GM18867 (cell line): ENCODE measurements around the gene TOR1A.
A peak's percentile ranks its signal among the peaks of the same experiment; 100 is the strongest.

Experiments
- ATAC-seq: cut with Tn5 transposase; IDR thresholded peaks from one replicate; pipeline ENCODE4 v1.9.1; 2021; ENCODE audit warnings: mild to moderate bottlenecking, moderate library complexity; ENCODE audit not compliant: unreplicated experiment

The TOR1A gene

DNA sequence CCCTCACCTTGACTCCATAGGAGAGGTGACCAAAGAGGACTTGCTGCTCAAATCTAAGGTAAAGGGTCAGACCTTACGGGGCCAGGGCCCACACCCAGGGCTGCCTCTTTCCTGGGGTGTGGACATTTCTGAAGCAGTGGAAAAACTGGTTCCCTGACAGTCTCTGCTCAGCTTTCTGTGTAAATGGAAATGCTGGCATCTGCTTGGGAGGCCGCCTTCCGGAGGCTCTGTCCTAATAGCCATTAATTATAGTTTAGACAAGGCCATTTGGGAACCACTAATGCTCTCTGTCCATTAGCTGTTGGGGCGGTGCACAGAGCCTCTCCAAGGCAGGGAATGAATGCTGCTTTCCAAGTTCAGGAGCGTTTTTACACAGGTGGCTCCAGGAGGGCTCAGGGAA, 28.6 kb upstream of the TOR1A start:
- no peak for ATAC-seq

DNA sequence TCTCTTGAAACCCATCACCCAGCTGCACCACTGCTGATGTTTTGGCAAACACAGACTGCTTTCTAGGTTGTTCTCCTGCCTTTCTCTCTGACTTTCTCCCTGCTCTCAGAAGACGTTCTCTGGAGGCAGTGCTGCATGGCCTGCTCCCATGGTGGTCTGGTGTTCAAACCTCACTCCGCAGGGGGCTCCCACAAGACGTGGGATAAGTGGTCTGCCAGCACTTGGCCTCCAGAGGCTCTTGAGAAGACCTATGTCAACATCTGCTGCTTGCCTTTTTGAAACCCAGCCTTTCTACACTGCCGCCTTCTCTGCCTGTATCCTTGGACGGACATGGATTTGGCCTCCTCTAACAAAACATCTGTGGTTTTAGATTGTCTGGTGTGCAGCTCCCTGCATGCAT, 27.9 kb upstream of the TOR1A start:
- ATAC-seq: no peak

DNA sequence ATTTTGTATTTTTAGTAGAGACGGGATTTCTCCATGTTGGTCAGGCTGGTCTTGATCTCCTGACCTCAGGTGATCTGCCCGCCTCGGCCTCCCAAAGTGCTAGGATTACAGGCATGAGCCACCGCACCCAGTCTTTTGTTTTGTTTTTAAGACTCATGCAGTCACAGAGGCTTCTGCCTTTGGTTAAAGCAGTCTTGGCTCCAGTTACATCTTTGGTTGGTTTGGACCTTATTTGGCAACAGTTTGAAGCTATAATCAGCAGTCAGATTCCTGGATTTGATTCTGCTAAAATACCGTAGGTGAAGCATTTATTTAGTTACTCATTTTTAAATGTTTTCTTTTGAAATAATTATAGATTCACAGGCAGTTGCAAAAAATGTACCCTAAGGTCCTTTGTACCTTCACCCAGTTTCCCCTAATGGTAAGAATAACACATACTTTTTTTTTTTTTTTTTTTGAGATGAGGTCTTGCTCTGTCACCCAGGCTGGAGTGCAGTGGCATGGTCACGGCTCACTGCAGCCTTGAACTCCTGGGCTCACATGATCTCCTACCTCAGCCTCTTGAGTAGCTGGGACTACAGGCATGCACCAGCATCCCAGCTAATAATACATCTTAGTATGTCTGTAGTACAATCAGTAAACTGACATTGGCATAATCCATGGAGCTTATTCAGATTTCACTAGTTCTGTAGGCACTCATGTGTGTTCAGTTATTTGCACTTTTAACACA, 27.1 kb upstream of the TOR1A start:
- ATAC-seq: no peak

DNA sequence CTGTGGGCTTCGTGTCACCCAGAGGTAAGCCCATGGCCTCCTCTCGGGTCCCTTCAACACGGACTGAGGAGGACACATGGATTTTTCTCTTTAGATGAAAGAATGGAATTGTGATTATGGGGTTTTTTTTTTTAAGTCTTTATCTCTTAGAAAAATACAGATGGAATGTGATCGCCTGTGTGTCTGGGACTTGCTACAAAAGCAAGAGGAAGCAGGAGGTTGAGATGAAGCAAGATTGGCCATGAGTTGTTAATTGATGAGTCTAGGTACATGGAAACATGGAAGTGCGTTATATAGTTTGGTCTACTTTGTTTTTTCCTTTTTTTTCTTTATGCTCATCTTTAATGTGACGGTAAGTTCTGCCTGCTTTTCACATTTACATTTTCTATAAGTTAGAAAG, 26.0 kb upstream of the TOR1A start:
- ATAC-seq: no peak

DNA sequence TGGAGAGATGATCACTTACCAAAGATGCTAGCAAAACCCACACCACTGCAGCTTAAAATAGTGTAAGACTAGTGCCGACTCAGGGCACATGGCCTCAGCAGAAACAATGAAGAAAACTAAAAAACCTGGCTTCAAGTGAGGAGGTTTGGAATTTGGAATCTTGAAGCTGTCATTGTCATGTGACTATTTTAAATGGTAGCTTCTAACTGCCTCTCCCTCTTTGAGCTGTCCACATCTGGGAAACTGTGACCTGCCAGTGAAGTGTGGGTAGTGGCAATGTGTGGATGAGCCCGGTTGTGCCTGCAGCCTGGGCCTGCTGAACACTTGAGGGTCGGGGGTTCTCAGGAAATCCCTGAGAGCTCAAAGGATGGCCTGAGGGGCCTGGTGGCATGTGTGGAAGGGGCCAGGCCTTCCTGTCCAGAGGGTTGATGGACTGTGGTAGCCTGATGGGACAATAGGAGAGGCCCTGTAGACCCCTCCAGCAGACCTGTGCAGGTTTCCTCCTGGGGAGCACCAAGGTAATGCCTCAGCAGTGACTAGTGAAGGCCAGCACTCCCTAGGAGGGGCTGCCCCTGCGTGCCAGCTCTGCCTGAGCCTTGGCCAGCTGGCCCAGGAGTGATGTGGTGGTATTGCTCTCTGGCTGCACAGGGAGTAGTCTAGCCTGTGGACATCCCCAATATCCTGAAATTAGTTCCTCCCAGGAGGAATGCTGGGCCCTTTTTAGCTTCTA, 24.9 kb upstream of the TOR1A start:
- no peak for ATAC-seq

DNA sequence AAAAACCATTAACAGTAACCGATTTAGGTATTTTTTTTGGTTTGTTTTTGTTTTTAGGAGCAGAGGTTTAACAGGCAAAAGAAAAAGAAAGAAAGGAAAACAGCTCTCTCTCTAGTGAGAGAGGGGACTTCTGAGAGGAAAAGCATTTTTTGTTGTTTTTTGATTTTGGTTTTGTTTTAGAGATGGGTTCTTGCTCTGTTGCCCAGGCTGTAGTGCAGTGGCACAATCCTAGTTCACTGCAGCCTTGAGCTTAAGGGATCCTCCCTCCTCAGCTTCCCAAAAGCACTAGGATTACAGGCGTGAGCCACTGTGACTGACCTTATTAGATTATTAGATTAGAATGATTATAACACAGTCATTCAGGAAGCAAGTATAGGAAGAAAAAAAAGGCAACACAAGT, 21.4 kb upstream of the TOR1A start:
- ATAC-seq: no peak

DNA sequence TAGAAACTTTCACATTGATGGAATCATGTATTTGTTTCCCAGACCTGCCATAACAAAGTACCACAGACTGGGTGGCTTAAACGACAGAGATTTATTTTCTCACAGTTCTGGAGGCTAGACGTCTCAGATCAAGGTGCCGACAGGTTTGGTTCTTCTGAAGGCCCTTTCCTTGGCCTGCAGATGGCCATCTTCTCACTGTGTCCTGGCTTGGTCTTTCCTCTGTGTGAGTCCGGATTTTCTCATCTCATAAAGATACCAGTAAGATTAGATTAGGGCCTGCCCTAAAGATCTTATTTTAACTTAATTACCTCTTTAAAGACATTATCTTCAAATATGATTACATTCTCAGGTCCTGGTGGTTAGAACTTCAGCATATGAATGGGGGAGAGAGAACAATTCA, 17.1 kb upstream of the TOR1A start:
- ATAC-seq: no peak

DNA sequence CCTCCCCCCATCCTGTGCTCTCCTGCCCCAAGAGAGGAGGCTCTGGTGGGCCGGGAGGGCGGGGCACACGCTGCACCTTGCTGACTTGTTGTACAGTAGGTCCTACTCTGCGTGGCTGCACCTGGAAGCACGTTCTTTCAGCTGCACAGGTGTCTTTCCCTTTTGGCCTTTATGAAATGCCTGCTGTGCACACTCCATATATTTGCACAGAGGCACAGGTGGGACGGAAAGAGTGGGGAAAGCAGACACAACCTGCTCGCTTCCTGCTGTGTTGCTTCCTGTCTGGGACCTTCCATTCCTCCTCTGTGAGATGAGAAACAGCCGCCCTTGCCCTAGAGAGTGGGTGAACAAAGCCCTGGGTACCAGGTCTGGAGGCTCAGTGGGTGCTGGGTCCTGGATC, 16.1 kb upstream of the TOR1A start:
- ATAC-seq: no peak

DNA sequence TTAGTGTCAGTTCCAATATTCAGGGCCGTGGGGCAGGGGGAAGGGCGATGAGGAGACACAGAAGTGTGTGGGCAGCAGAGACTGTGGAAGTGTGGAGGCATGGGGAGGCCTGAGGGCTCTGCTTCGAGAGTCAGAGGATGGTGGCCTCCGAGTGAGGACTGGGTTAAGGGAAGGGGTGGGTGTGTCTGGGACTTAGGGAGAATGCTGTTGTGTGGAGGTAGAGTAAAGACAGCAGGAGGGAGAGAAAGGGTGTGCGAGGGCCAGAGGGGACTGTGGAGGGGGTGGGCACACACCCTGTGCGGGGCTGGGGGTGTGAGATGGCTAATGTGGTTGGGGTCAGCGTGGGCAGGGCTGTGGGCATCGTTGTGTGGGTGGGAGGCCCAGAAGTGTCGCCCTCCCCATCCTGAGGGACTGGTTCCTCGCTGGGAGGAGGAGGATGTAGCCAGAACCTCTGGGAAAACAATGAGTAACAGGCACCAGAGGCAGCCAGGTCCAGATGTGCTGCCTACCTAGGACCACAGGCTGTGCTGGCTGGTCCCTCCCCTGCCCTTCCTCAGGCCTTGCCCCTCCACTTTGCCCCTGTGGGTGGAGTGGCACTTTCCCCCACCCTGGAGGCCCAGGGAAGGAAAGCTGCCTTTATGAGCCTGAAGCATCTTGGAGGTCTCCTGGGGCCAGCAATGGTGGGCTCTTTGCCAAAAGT, 15.5 kb upstream of the TOR1A start:
- ATAC-seq: no peak

DNA sequence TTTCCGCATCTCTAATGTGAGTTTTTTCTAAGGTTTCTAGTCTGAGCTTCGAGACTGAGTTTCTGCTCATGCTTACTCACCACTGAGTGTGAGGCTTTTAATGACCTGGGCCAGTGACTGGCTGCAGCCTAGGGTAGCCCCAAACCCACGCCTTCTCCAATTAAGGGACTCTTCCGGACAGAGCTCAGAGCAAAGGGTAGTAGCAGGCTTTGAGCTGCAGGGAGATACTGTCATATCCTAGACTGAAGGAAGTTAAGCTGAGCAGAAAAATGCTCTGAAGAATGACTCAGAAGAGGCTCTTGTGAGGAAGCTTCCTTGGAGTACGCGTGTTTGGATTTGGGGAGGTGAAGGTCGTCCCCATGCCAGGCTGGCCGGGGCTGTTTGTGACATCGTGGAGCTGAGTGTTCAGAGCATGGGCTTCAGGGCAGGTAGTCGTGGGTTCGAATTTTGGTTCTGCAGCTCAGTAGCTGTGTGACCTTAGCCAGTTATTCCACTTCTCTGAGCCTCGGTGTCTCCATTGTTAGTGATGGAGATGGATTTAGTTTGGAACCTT, 14.8 kb upstream of the TOR1A start:
- no peak for ATAC-seq

DNA sequence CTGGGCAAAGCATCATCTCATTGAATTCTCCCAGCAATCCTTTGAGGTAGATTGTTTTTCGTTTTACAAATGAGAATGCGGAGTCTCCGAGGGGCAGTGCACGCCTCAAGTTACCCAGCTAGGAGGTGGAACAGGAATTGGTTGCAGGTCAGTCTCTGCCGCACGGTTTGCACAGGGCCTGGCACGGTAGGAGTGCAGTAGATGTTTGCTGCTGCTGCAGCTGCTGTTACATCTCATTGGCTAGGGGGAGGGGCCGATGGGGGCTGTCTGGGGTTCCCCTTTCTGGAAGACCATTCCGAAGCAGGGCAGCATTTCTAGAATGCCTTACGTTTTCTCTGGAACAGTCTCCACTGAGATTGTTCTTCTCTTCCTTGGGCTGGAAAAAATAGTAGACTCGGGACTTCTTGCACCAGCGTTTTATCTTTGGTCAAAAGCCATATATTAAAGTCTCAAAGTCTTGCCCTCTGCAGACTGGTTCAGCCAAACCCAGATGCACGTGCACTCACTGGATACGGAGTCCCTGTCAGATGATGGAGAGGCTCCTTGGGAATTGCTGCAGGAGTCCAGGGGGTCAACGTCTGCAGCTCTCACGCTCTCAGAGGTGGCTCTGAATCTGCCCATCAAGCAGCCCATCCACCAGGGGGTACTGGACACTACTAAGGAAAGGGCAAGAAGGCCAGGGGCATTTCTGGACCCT, 12.5 kb upstream of the TOR1A start:
- ATAC-seq: no peak

DNA sequence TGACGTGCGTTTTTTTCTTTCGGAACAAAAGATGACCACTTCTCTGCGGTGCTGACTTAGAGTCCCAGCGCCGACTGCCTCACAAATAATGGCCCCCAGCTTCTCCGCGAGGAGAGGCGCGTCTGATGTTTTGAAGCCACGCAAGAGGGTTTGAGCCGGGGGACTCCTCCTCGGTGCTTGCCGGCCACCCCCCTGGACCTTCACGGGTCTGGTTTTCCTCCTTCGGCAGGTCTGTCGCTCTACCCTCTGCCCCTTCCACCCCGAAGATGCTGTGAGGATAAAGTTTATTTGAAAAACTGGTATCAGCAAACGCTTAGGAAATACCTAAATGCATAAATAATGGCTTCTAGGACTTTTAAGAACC, 11.9 kb upstream of the TOR1A start:
- ATAC-seq: peak; percentile 1

DNA sequence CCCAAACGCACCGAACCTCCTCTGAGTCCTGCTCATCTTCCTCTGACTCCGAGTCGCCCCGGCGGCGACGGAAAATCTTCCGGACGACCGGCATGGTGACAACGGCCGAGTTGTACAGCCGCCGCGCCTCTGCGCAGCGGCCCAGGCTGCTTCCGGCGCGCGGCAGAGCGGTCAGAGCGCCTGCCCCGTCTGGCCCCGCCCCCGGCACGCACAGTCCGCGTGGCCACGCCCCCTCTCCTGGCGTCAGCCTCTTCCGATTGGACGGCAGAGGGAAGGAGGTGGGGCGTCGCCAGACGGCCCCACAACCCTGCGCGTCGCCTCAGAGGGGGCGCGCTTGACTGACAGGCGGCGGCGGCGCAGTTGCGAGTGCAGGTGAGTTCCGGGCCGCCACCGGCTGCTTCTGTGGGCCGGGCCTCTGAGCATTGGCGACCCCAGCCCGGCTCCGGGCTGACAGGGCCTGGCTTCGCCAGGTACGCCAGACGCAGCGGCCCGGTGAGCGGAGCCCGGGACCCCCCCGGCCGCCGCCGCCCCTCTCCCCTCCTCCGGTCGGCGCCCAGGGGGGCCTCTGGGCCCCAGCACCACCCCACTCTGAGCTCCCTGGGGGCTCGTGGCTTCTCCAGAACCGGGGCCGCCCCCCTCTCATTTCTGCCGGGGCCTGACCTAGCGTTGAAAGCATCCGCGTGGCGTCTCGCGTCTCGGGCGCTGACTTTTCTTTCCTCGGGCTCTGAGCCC, 11.4 kb upstream of the TOR1A start, which contains the start of the genes C9orf78 and USP20:
Gene C9orf78, minus strand, starts transcription at position 148 of the 732 bp plus-strand sequence. Its CDS starts 54 bp downstream, at position 94.
Gene USP20, plus strand, starts transcription at position 331 of the 732 bp plus-strand sequence. CDS start 17,098 bp downstream, outside the sequence.
- ATAC-seq: peak; percentile 92

DNA sequence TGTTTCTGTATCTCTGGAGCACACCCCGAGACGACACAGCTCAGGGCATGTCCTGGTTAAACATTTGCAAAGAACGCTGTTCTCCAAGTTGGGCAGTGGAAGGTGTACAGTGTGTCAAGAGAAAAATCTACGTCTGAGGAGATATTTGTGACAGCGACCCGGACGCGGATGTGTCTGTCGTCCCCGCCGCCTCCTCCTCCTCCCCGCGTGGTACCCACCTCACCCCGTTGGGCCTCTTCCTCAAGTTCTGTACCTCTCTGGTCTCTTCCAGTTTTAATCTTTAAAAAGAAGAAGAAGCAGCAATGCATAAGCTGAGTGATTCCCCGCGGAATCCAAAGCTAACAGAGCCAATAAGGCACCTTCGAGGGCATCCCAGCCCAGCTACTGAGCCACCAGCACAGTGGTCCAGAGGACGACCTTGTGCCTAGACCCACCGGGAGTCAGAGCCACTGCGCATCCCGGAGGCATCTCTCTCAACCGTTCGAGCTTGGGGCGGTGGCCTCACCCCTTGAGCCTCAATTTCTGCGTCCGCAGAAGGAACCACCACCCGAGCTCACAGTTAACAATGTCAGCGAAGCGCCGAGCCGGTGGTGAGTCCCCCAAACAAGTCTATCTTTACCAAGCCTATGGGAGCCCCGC, 10.7 kb upstream of the TOR1A start:
- ATAC-seq: peak; percentile 20

DNA sequence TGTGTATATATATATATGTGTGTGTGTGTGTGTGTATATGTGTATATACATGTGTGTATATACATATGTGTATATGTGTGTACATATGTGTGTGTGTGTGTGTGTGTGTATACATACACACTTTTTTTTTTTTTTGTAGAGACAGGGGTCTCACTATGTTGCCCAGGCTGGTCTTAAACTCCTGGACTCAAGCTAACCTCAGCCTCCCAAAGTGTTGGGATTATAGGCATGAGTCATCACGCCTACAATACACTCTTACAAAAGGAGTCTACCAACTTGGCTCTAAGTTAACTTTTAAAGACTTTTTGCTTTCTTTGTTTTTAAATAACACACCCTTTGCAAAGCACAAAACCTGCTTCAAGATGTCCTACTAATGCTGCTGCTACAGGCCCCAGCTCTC, 9.0 kb upstream of the TOR1A start:
- no peak for ATAC-seq

DNA sequence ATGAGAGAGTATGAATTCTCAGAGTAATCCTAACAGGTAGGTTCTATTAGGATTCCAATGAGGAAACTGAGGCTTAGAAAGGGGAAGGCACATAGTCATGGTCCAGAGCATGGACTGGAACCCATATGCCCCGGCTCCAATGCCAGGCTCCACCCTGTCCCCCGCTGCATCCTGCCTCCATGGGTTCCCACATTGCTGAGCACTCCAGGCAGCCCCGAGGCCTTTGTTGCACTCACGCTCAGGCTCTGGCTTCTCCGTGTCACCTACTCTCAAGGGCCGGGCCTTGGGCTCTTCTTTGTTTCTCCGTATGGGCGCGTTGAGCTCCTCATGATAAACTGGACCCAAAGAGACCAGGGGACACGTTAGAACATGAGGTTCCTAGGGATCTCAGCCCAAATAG, 5.0 kb upstream of the TOR1A start:
- ATAC-seq: no peak

DNA sequence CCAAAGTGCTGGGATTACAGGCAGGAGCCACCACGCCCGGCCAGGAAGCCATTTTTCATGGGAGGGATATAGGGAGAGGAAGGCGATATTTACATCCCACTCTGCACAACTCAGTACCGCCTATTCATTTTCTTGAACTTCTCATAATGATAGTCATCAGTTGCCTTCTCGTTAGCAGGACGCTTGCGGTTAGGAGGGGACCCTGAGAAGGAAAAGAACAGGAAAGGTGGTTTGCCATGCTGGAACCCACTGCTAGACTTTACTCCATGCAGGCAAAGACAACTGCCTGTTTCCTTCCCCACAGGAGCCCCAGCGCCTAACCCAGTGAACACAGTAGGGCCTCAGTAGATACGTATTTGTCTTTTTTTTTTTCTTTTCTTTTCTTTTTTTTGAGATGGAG, 4.1 kb upstream of the TOR1A start:
- ATAC-seq: no peak

DNA sequence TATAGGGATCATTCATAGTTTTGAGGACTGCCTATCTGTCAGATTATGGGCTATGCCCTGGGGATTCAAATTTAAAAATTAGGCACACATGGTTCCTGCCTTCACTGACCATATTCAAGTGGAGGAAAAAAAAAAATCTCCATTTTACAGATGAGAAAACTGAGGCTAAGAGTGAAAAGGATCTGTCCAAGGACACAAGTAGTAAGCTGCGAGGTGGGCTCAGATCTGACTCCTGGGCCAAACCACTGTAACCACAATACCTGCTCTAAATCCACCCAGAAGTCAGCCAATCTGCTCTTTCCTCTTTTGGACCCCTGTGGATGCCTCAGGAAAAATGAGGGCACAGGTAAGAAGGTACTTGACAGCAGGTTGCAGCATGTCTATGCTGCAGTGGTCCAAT, 2.8 kb upstream of the TOR1A start:
- no peak for ATAC-seq

DNA sequence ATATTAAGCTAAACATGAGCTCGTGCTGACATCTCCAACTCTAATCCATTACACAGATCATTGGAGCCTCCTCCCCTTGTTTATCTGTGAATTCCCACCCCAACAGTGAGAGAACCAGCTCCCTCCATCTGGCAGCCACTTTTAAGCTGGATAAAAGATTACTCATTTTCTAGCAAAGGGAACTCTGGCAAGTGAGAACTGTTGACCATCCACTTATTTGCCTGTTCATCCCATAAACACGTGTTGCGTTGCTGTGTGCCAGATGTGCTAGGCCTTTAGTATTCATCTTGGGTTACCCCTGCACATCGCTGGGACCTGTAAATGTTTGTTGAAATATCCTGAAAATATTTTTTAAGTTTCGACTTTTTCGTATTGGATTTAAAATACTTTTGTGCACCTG, 2.4 kb upstream of the TOR1A start:
- no peak for ATAC-seq

DNA sequence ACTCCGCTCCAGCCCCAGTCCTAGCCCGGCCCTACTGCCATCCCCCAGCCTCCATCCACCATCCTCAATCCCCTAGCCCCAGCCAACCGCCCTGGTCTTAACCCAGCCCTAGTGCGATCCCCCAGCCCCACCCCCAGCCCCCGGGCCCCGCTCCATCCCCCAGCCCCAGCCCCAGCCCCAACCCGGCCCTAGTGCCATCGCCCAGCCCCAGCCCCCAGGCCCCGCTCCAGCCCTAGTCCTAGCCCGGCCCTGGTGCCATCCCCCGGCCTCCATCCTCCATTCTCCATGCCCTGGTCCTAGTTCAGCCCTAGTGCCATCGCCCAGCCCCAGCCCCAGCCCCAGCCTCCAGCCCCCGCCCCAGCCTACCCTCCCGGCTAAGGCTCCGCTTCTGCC, 398 bp downstream of the TOR1A start:
- no peak for ATAC-seq
